ENCODE measurements around the gene GABRB3.

The GABRB3 gene

DNA sequence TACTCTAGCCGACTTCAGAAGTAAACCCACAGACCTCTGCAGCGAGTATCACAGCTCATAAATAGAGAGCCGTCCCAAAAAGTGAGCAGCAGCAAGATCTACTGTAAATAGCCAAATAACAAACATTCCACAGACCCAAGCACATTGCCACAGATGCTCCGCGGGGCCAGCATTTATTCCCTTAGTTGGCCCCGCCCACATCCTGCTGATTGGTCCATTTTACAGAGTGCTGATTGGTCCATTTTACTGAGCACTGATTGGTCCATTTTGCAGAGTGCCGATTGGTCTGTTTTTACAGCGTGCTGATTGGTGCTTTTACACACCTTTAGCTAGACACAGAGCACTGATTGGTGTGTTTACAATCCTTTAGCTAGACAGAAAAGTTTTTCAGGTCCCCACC is 17.3 kb upstream of the GABRB3 start:
- TF ChIP-seq CTCF (IDR thresholded peaks at IDR 0.05; ENCODE audit: insufficient read depth, low read depth, low read length, missing control alignments), result no peak
- no peak for DNase-seq (ENCODE audit: low read depth)
- H3K4me3 ChIP-seq (ENCODE audit: low read length), result no peak overlapping the region

DNA sequence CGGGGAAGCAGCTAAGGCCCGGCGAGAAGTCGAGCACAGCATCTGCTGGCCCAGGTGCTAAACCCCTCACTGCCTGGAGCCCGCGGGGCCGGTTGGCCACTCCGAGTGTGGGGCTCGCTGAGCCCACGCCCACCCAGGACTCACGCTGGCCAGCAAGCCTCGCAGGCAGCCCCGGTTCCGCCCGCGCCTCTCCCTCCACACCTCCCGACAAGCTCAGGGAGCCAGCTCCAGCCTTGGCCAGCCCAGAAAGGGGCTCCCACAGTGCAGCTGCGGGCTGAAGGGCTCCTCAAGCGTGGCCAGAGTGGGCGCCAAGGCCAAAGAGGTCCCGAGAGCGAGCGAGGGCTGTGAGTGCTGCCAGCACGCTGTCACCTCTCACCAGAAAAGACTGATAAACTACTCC is 8.9 kb upstream of the GABRB3 start:
- DNase-seq (ENCODE audit: low read depth), result no peak
- H3K4me3 ChIP-seq (ENCODE audit: low read length), result no peak overlapping the region
- no peak for TF ChIP-seq CTCF (IDR thresholded peaks at IDR 0.05; ENCODE audit: insufficient read depth, low read depth, low read length, missing control alignments)

DNA sequence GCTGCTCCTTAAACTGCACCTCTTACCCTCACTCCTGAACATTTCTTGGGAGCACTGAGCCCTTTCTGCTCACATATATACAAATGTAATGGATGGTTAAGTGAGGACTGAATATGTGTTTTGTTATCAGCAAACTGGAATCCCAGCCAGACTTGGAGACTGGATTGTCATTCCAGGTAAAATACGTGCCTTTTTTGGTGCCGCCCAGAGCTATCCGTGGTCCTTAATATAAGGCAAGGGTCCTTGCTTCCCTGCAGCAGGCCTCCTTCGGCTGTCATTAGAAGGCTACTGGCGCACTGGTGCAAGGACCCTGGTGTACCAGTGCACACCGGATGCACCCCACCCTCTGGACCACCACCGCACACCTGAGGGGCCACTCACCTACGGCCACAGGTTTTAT is 1.1 kb upstream of the GABRB3 start:
- H3K4me3 ChIP-seq (ENCODE audit: low read length), result no peak overlapping the region
- TF ChIP-seq CTCF (IDR thresholded peaks at IDR 0.05; ENCODE audit: insufficient read depth, low read depth, low read length, missing control alignments), result no peak
- DNase-seq (ENCODE audit: low read depth), result no peak

- no peak for TF ChIP-seq CTCF (IDR thresholded peaks at IDR 0.05; ENCODE audit: insufficient read depth, low read depth, low read length, missing control alignments)
- peak; percentile 5 for DNase-seq (ENCODE audit: low read depth)
- no peak overlapping the region for H3K4me3 ChIP-seq (ENCODE audit: low read length)
These were observed 406 bp upstream of the GABRB3 start for GRCh38 chr15:26773067-26773877.

GRCh38 chr15:26771578-26772153 is 1.2 kb downstream of the GABRB3 start:
- H3K4me3 ChIP-seq (ENCODE audit: low read length), result no peak overlapping the region
- peak; percentile 11 for DNase-seq (ENCODE audit: low read depth)
- no peak for TF ChIP-seq CTCF (IDR thresholded peaks at IDR 0.05; ENCODE audit: insufficient read depth, low read depth, low read length, missing control alignments)

DNA sequence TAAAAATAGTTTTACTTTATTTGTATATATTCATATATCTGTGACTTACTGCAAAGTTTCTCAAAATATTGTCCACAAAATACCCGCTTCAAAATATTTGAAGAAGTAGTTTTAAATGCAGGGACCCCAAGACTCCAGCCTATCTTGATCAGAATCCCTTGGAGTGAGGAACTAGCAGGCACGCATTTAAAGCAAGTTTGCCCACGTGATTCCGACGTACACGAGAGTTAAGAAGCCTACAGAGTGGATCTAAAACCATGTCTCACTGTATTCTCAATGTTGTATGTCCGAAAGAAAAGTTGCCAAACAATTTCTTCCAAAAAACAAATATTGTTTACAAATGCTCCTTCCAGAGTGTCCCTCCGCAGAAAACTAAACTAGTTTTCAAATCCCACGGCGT is 1.7 kb downstream of the GABRB3 start:
- DNase-seq (ENCODE audit: low read depth), result no peak
- H3K4me3 ChIP-seq (ENCODE audit: low read length), result no peak overlapping the region
- no peak for TF ChIP-seq CTCF (IDR thresholded peaks at IDR 0.05; ENCODE audit: insufficient read depth, low read depth, low read length, missing control alignments)
